Dermis microvascular lymphatic vessel endothelial cell (primary cell): ENCODE results near the gene ZFHX3. TPM values are rescaled to one million over a fixed set of nuclear protein-coding genes. Genes with fewer than 3 reads are reported as not detected.

Experiments used
- DNase-seq, 2 donors: peaks; one replicate each; pipeline versions ENCODE4 v3.0.0 to v3.0.0-alpha.2; 2010; ENCODE audit warnings: low read depth in 2 of 2
- total RNA-seq: library from RNA; depleted of rRNA; stranded (reverse); fragments of >200 nt; gene quantifications from 2 replicates; pipeline ENCODE4 v1.2.1, GENCODE V29; 2014

Gene ZFHX3
- total RNA-seq, 1 donor from 2014 or later, result 4.4 TPM

GRCh38 chr16:72764015-72764654, 283.8 kb downstream of the ZFHX3 start:
- DNase-seq, result no peak

- DNase-seq, result no peak
Observed at GRCh38 chr16:72760581-72760980, 287.3 kb downstream of the ZFHX3 start.

DNA sequence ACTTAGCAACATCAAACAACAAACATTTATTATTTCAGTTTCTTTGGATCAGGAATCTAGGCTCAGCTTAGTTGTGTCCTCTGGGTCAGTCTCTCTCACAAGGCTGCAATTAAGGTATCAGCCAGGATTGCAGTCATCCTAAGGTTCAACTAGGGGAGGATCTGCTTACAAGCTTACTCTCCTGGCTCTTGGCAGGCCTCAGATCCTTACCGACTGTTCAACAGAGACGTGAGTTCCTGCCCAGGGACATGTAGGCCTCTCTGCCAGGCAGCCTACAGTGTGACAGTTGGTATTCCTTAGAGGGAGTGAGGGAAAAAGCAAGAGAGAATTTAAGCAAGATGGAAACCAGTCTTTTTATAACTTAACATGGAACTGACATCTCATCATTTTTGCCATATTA, 294.0 kb downstream of the ZFHX3 start:
- no peak for DNase-seq

- DNase-seq, result no peak
Observed at GRCh38 chr16:72752004-72752695, 295.8 kb downstream of the ZFHX3 start.

DNA sequence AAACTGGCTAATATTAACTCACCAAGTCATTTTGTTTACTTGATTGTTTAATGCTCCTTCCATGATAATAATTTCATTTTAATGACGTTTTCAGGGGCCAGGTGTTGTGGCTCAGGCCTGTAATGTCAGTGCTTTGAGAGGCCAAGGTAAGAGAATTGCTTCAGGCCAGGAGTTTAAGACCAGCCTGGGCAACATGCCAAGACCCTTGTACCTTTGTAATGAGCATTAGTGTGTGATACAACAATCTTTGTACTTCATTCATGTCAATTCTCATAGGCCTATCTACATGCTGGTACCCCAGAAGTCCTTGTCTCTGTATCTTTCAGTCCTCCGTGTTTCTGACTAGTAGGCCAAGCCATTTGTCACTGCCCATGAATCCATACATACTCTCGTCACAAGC, 296.9 kb downstream of the ZFHX3 start:
- no peak for DNase-seq

DNA sequence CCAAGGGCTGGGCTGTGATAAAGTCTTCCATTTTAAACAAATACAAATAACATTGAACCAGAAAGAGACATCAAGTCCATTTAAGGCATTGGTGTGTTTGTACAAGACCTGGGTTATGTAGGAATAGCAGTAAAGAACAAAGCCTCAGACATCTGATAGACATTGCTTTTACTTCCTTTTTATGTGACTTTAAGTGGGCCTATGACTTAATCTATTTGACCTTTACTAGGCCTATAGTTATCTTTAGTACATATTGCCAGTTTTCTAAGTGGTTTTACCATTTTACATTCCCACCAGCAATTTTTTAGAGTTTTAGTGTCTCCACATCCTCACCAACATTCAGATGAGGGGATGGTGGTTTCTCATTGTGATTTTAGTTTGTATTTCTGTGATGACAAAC, 298.8 kb downstream of the ZFHX3 start:
- DNase-seq, result no peak

DNA sequence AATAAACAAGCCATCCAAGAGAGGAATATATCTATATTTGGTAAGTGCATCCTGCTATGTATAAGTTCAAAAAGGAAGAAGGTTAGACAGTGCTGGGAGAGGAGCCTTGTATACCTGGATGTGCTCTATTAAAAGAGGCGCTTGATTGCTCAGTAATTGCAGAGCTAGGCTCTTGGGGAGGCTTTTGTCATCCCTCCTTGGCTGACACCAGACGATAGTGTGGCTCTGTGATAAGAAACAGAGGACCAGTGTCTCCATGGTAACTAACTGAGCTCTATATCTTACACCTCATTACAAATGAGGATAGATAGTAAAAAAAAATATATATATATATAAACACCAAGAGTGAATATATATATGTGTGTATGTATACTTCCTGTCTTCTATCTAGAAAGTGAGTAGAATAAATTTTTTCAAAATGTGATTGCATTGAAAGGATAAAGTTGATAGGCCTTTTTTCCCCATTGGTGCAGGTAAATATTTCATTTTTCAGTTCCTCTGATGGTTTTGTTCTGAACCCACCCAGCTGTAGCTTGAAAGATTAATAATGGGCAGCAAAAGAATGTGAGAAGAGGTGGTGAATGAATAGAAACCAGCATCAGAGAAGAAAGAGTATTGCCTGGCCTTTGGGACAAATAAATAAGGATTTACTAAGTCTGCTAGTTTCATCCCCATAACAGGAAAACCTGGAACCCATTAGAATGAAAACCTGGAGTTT, 303.7 kb downstream of the ZFHX3 start:
- DNase-seq, result no peak

GRCh38 chr16:72743011-72743761, 304.7 kb downstream of the ZFHX3 start:
- DNase-seq, result no peak

DNA sequence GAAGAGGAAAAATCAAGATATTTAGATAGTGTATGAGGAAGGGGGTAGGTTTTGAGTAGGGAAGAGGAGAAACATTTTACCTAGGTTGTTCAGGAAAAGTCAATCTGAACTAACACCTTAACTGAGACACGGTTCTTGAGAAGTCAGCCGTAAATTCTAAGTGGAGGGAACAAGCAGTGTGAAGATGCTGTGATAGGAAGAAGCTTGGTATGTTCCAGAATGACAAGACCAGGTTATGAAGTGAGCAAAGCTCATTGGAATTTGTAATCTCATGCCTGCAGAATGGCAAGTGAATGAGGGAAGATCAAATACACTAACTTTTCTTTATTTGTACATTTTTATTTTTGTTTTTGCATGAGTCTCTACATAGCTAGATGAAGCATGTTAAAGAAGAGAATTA, 307.6 kb downstream of the ZFHX3 start:
- no peak for DNase-seq

DNA sequence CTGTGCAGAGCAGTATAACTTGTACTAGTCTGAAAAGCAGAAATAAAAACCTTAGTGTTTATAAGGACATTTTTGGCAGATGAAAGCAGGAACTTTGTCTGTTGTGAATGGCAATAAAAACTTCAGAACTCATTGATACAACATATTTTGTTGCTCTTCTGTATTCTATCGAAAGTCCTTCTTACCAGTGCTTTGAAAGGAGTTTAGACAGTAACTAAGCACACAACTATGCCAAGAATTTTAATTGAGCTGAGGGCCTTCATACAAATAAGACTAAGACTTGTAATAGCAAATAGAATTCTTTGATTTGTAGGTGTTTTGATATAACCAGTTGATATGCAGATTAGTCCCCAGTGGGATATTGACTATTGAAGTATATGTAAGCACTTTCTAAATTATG, 308.4 kb downstream of the ZFHX3 start:
- DNase-seq, result no peak

DNA sequence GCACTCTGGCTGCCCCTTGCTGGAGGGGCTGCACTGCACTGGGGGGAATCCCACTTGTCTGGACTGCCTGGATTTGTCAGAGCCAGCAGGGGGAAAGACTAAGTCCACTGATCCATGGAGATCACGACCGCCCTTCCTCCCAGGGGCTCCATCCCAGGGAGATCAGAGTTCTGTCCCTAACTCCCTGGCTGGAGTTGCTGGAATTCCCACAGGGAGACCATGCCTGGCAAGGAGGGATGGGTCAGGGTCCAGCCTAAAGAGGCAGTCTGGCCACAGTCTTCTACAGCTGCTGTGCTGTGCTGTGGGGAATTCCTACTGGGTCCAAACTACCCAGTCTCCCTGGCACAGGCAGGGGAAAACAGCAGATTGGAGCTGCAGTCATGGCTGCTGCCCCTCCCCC, 311.9 kb downstream of the ZFHX3 start:
- no peak for DNase-seq
